Fibroblast of lung (primary cell): ENCODE results near the gene TMEM42. TPM values are rescaled to one million over a fixed set of nuclear protein-coding genes. Genes with fewer than 3 reads are reported as not detected.

Source experiments
- DNase-seq, 2 donors: peaks; one replicate each; pipeline versions ENCODE4 v3.0.0 to v3.0.0-alpha.2; 2010; ENCODE audit warnings: low read depth in 2 of 2
- H2AFZ ChIP-seq: 2 replicates; pipeline ENCODE4 v1.5.1; 2012; ENCODE audit warnings: low read length, control low read depth, inconsistent platforms
- H3K27ac ChIP-seq: 2 replicates; pipeline ENCODE4 v1.5.1; 2011; ENCODE audit warnings: low read length, control low read depth; ENCODE audit not compliant: insufficient read depth
- H3K27me3 ChIP-seq: 2 replicates; pipeline ENCODE4 v1.5.1; 2011; ENCODE audit warnings: mild to moderate bottlenecking, low read length; ENCODE audit not compliant: control insufficient read depth, insufficient read depth
- H3K36me3 ChIP-seq: 2 replicates; pipeline ENCODE4 v1.5.1; 2011; ENCODE audit warnings: low read length; ENCODE audit not compliant: control insufficient read depth, insufficient read depth
- H3K4me1 ChIP-seq: 2 replicates; pipeline ENCODE4 v1.5.1; 2011; ENCODE audit warnings: low read length; ENCODE audit not compliant: control insufficient read depth, insufficient read depth; ENCODE audit errors: extremely low read depth
- H3K4me2 ChIP-seq: 2 replicates; pipeline ENCODE4 v1.5.1; 2011; ENCODE audit warnings: low read length, control low read depth; ENCODE audit not compliant: insufficient read depth; ENCODE audit errors: extremely low read depth
- H3K4me3 ChIP-seq, 4 experiments: fragments of 200-600 bp in 1 of 4; sonication (generic) in 1 of 4; replicated peaks in 1 of 4; 2 replicates each; pipeline ENCODE4 v1.5.1; 2011 to 2016; ENCODE audit warnings: low read length in 4 of 4, low read depth in 3 of 4, mild to moderate bottlenecking in 3 of 4, control low read depth in 2 of 4, inconsistent platforms in 1 of 4, mixed read lengths in 1 of 4; ENCODE audit not compliant: insufficient read depth in 1 of 4; ENCODE audit errors: control extremely low read depth in 1 of 4
- H3K79me2 ChIP-seq: 2 replicates; pipeline ENCODE4 v1.5.1; 2012; ENCODE audit warnings: mild to moderate bottlenecking, low read length, inconsistent platforms; ENCODE audit not compliant: control insufficient read depth, insufficient read depth
- H3K9ac ChIP-seq: 2 replicates; pipeline ENCODE4 v1.5.1; 2011; ENCODE audit warnings: mild to moderate bottlenecking, low read length, control low read depth; ENCODE audit not compliant: insufficient read depth
- H3K9me3 ChIP-seq: 2 replicates; pipeline ENCODE4 v1.5.1; 2012; ENCODE audit warnings: low read depth, low read length; ENCODE audit not compliant: control insufficient read depth, insufficient read depth
- H4K20me1 ChIP-seq: 2 replicates; pipeline ENCODE4 v1.5.1; 2011; ENCODE audit warnings: low read length; ENCODE audit not compliant: control insufficient read depth, insufficient read depth; ENCODE audit errors: extremely low read depth
- CTCF ChIP-seq, 2 donors: IDR thresholded peaks in 1 of 2; conservative IDR thresholded peaks in 1 of 2; 1 replicate in 1 of 2; 2 replicates in 1 of 2; pipeline ENCODE4 v1.5.1; 2011 to 2012; ENCODE audit warnings: low read length in 2 of 2, control low read depth in 1 of 2, inconsistent platforms in 1 of 2, low read depth in 1 of 2, mild to moderate bottlenecking in 1 of 2
- EZH2 ChIP-seq: IDR thresholded peaks from 2 replicates; pipeline ENCODE4 v1.5.1; 2012; ENCODE audit warnings: low read length, control low read depth, mild to moderate bottlenecking; ENCODE audit errors: missing control alignments
- polyA plus RNA-seq, 2 donors: library from polyadenylated mRNA; depleted of rRNA in 1 of 2; stranded (reverse) in 1 of 2; unstranded in 1 of 2; fragments of >200 nt; gene quantifications; 2 replicates each; pipeline ENCODE4 v1.2.1, GENCODE V29; 2011 to 2012; ENCODE audit warnings: missing spikeins in 1 of 2
- total RNA-seq: library from RNA; depleted of rRNA; stranded (reverse); fragments of >200 nt; gene quantifications from 2 replicates; pipeline ENCODE4 v1.2.1, GENCODE V29; 2014

TMEM42 gene
- total and polyA plus RNA-seq, 2 donors (not counting 1 experiment from before 2014, with no cell fraction given): 23.4 to 25.3 TPM

- H3K4me3 ChIP-seq: no peak overlapping the region
- H3K9ac ChIP-seq: no peak overlapping the region
- no peaks in the 10 kb centered on the region for H3K9me3 ChIP-seq
- H3K4me1 ChIP-seq: no peaks in the 10 kb centered on the region
- H2AFZ ChIP-seq: no peak overlapping the region
- TF ChIP-seq EZH2 (no peak), CTCF (conservative IDR thresholded peaks at IDR 0.05 in 1 of 2, IDR thresholded peaks at IDR 0.05 in 1 of 2; ENCODE audit: low read depth in 1 of 2, low read length in 2 of 2) (no peak)
- DNase-seq: peak in 1 of 2 donors; percentile 31
- H3K36me3 ChIP-seq: no peaks in the 10 kb centered on the region
- H3K27ac ChIP-seq: no peak overlapping the region
- no peak overlapping the region for H3K4me2 ChIP-seq
- no peaks in the 10 kb centered on the region for H3K79me2 ChIP-seq
- peaks cover 3% of the 10 kb centered on the region for H3K27me3 ChIP-seq
- no peaks in the 10 kb centered on the region for H4K20me1 ChIP-seq
Measured at GRCh38 chr3:44906997-44907396, 45.3 kb downstream of the TMEM42 start.

- no peak overlapping the region for H3K27ac ChIP-seq
- no peak overlapping the region for H2AFZ ChIP-seq
- H3K9ac ChIP-seq: no peak overlapping the region
- H3K4me3 ChIP-seq: no peak overlapping the region
- TF ChIP-seq EZH2 (no peak), CTCF (conservative IDR thresholded peaks at IDR 0.05 in 1 of 2, IDR thresholded peaks at IDR 0.05 in 1 of 2; ENCODE audit: low read depth in 1 of 2, low read length in 2 of 2) (no peak)
- DNase-seq: no peak
- H3K4me1 ChIP-seq: no peaks in the 10 kb centered on the region
- H4K20me1 ChIP-seq: no peaks in the 10 kb centered on the region
- no peak overlapping the region for H3K4me2 ChIP-seq
- no peaks in the 10 kb centered on the region for H3K79me2 ChIP-seq
- H3K27me3 ChIP-seq: peaks cover 3% of the 10 kb centered on the region
- no peaks in the 10 kb centered on the region for H3K9me3 ChIP-seq
- no peaks in the 10 kb centered on the region for H3K36me3 ChIP-seq
Measured at GRCh38 chr3:44907612-44908011, 45.9 kb downstream of the TMEM42 start.

GRCh38 chr3:44909063-44909462 lies 47.4 kb downstream of the TMEM42 start:
- peaks cover 3% of the 10 kb centered on the region for H3K27me3 ChIP-seq
- DNase-seq: no peak
- H3K4me1 ChIP-seq: no peaks in the 10 kb centered on the region
- no peak for TF ChIP-seq CTCF (conservative IDR thresholded peaks at IDR 0.05 in 1 of 2, IDR thresholded peaks at IDR 0.05 in 1 of 2; ENCODE audit: low read depth in 1 of 2, low read length in 2 of 2)
- no peak for TF ChIP-seq EZH2
- no peak overlapping the region for H3K4me3 ChIP-seq
- H3K79me2 ChIP-seq: no peaks in the 10 kb centered on the region
- no peaks in the 10 kb centered on the region for H3K36me3 ChIP-seq
- H3K9me3 ChIP-seq: no peaks in the 10 kb centered on the region
- no peak overlapping the region for H3K27ac ChIP-seq
- H3K9ac ChIP-seq: no peak overlapping the region
- no peaks in the 10 kb centered on the region for H4K20me1 ChIP-seq
- no peak overlapping the region for H2AFZ ChIP-seq
- H3K4me2 ChIP-seq: no peak overlapping the region
